ENCODE measurements around the gene DRG2. TPM values are rescaled to one million over a fixed set of nuclear protein-coding genes. Genes with fewer than 3 reads are reported as not detected.

Gene DRG2, protein sequence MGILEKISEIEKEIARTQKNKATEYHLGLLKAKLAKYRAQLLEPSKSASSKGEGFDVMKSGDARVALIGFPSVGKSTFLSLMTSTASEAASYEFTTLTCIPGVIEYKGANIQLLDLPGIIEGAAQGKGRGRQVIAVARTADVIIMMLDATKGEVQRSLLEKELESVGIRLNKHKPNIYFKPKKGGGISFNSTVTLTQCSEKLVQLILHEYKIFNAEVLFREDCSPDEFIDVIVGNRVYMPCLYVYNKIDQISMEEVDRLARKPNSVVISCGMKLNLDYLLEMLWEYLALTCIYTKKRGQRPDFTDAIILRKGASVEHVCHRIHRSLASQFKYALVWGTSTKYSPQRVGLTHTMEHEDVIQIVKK
- total RNA-seq (2013; cell fraction: nucleolus; rRNA removed), result 79.5 and 83.7 TPM in 2 replicates
- total RNA-seq (2014; rRNA removed), result 54.0 and 57.8 TPM in 2 replicates
- 37.7 and 42.1 TPM in 2 replicates for total RNA-seq (2014; rRNA removed; fragmentation: Illumina TruSeq; extraction: Trizol)
- total RNA-seq (2021), result 55.0 and 56.2 TPM in 2 replicates
- 18.1 TPM for polyA plus RNA-seq (2011; ENCODE audit: low read depth)
- 17.1 and 32.9 TPM in 2 replicates for polyA plus RNA-seq (2011; rRNA removed)
- polyA plus RNA-seq (2011; cell fraction: cytosol; rRNA removed), result 42.7 and 47.6 TPM in 2 replicates
- 108 and 113 TPM in 2 replicates for polyA plus RNA-seq (2011; cell fraction: nucleus; rRNA removed)
- 27.8 and 30.8 TPM in 2 replicates for polyA plus RNA-seq (2012)
- polyA plus RNA-seq (2014; fragmentation: Illumina TruSeq; extraction: Trizol), result 19.3 and 35.2 TPM in 2 replicates
- 10 to 100 TPM in 1 of 2 experiments, 1 to 10 TPM in 1; 9.1 to 13.7 TPM for polyA plus RNA-seq (2014; fragmentation: Nextera tagmentation; extraction: Ambion mirVana)
- 53.3 and 56.5 TPM in 2 replicates for polyA plus RNA-seq (2014; rRNA removed)
- 10 to 100 TPM; 49.3 to 64.8 TPM for polyA plus RNA-seq (2016; fragmentation: Nextera tagmentation; extraction: Ambion mirVana)
- 34.3 and 52.0 TPM in 2 replicates for polyA minus RNA-seq (2011; rRNA and poly(A)+ RNA removed)
- 18.8 and 21.0 TPM in 2 replicates for polyA minus RNA-seq (2011; cell fraction: cytosol; rRNA and poly(A)+ RNA removed)
- 35.2 and 59.0 TPM in 2 replicates for polyA minus RNA-seq (2011; cell fraction: nucleus; rRNA and poly(A)+ RNA removed)
- percentile 73 among the genes with signal in this experiment for Bru-seq, nascent RNA
- percentile 73 among the genes with signal in this experiment for BruChase-seq, experiment 1, labeled RNA remaining after a 6-hour chase
- percentile 71 among the genes with signal in this experiment for BruChase-seq, experiment 2, labeled RNA remaining after a 2-hour chase
- long read RNA-seq, experiment 1, transcript DRG2-201 (13 exons, 1,964 nt), result major isoform, 47 of 60 reads
- long read RNA-seq, experiment 1, partial matches to known transcripts, result 1 of 60 reads
- long read RNA-seq, experiment 1, other reads (novel, unspliced or antisense), result 8 of 60 reads
- long read RNA-seq, experiment 2, transcript DRG2-201 (13 exons, 1,964 nt), result major isoform, 67 of 90 reads
- long read RNA-seq, experiment 2, partial matches to known transcripts, result 3 of 90 reads
- long read RNA-seq, experiment 2, other reads (novel, unspliced or antisense), result 15 of 90 reads

DNA sequence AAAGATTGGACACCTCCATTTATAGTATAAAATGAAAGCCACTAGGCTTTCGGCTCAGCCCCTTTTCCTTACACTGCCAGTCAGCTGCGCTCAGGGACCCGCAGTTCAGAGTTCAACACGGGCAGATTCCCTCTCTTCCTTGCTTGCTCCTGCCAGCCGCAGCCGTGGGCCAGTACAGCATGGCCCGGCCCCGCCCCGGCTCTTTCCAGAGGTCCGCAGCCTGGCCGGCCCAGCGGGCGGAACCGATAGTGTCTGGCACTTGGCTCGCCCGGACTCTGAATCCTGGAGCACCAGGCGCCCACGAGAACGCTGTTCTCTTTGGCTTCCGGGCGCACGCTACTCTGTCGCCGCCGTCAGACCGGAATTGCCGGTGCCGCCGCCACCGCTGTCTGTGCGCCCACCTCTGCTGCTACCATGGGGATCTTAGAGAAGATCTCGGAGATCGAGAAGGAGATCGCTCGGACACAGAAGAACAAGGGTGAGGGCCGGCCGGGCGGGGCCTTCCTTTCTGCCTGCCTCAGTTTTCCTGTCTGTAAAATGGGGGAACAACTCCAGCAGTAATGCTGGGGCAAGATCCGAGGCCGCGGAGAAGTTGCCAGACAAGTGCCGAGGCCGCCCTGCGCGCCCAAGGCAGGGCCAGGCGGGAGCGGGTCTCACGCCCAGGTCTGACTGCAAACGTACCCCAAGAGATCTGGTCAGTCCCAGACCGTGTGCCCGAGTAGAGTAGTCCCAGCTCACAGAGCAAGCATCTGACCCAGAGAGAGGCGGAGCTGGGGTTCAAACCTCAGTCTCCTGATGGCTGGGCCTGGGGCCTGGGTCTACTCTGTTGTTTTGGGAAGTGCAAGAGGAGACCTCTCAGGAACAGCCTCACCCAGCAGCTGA lies at the start of gene DRG2:
TSS of gene DRG2 (plus strand) at position 339 of the 882 bp plus-strand sequence. CDS start at position 415, 76 bp downstream.
- H3K9ac ChIP-seq (ENCODE audit: control insufficient read depth, insufficient read depth, low read length), result peak within 1 kb of the TSS; percentile 98
- no peaks in the 10 kb centered on the region for H3K9me3 ChIP-seq (replicated peaks; ENCODE audit: control insufficient read depth, insufficient read depth, low read length)
- H4K20me1 ChIP-seq (ENCODE audit: control insufficient read depth, insufficient read depth), result no peaks in the 10 kb centered on the region
- BruUV-seq (replicated peaks), result TSS peak; percentile 75
- WGBS (ENCODE audit: insufficient coverage, insufficient replicate concordance, low lambda C conversion rate, missing lambda C conversion rate), result under 1% methylated on average over 52 of the region's 52 CpGs
- no peaks in the 10 kb centered on the region for H3K4me1 ChIP-seq (ENCODE audit: control insufficient read depth, insufficient read depth, low read length)
- H3K4me3 ChIP-seq, result peak within 1 kb of the TSS; percentile 90
- RAD21 ChIA-PET (ENCODE audit: unreplicated experiment), result interaction anchor here (1.8 kb wide), 1 partner anchor 55 kb away, joined by 6 read pairs; no protein-coding TSS in a partner anchor
- H3K27ac ChIP-seq (ENCODE audit: control insufficient read depth, insufficient read depth), result peak within 1 kb of the TSS; percentile 85
- ATAC-seq, result peak; percentile 97
- in situ Hi-C loops (cut with MboI), result no loop called here
- H2AFZ ChIP-seq (ENCODE audit: control insufficient read depth, low read depth, low read length), result peak within 1 kb of the TSS; percentile 97
- H3K27me3 ChIP-seq (replicated peaks in 1 of 2; ENCODE audit: control insufficient read depth in 2 of 2, insufficient read depth in 2 of 2, low read length in 1 of 2), result no peaks in the 10 kb centered on the region
- peaks cover 26% of the 10 kb centered on the region for H3K79me2 ChIP-seq (ENCODE audit: control insufficient read depth, insufficient read depth, low read length)
- peak; percentile 41 for FAIRE-seq
- CTCF ChIA-PET, result interaction anchor here (0.6 to 1.1 kb wide), 3 partner anchors 15 to 172 kb away, joined by 3 to 4 read pairs (median 3); no protein-coding TSS in a partner anchor
- peak within 1 kb of the TSS; percentile 86 for H3K4me2 ChIP-seq (ENCODE audit: control insufficient read depth, insufficient read depth)
- no peaks in the 10 kb centered on the region for H3K36me3 ChIP-seq (ENCODE audit: control insufficient read depth in 2 of 2, insufficient read depth in 2 of 2, low read length in 1 of 2)
- DNase-seq (ENCODE audit: low read depth, low spot score), result peak; percentile 65
- intact Hi-C loops (cut with micrococcal nuclease; ENCODE audit: unreplicated experiment), result loop anchor here (1.0 kb wide), 1 partner anchor 49 kb away; the partner anchor contains the start of genes ATPAF2 and GID4
- POLR2A ChIA-PET, result interaction anchor here (0.5 kb wide), 1 partner anchor 185 kb away, joined by 3 read pairs; no protein-coding TSS in a partner anchor
- SMC1A ChIA-PET (ENCODE audit: uncharacterized antibody, unreplicated experiment), result interaction anchor here (0.7 to 1.5 kb wide), 3 partner anchors 49 to 498 kb away, joined by 3 to 5 read pairs (median 5); no protein-coding TSS in a partner anchor
- TF ChIP-seq, protein P1, sequence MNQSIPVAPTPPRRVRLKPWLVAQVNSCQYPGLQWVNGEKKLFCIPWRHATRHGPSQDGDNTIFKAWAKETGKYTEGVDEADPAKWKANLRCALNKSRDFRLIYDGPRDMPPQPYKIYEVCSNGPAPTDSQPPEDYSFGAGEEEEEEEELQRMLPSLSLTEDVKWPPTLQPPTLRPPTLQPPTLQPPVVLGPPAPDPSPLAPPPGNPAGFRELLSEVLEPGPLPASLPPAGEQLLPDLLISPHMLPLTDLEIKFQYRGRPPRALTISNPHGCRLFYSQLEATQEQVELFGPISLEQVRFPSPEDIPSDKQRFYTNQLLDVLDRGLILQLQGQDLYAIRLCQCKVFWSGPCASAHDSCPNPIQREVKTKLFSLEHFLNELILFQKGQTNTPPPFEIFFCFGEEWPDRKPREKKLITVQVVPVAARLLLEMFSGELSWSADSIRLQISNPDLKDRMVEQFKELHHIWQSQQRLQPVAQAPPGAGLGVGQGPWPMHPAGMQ (IDR thresholded peaks at IDR 0.05; ENCODE audit: borderline replicate concordance), result no peak
- TF ChIP-seq MYC (IDR thresholded peaks at IDR 0.05; ENCODE audit: insufficient read depth, insufficient read length, insufficient replicate concordance, low read length, severe bottlenecking) (peak; percentile 80), CBFB (IDR thresholded peaks at IDR 0.05; ENCODE audit: low read depth) (0 out of 2 replicates have a peak, but pooled peaks have one; percentile 26), ATF7 (IDR thresholded peaks at IDR 0.05; ENCODE audit: low read depth) (no peak), SP1 (IDR thresholded peaks at IDR 0.05; ENCODE audit: low read depth, low read length) (peak; percentile 81), BMI1 (IDR thresholded peaks at IDR 0.05; ENCODE audit: borderline replicate concordance) (no peak), GABPA (IDR thresholded peaks at IDR 0.05; ENCODE audit: low read depth) (peak; percentile 95)
- TF ChIP-seq, protein P2, sequence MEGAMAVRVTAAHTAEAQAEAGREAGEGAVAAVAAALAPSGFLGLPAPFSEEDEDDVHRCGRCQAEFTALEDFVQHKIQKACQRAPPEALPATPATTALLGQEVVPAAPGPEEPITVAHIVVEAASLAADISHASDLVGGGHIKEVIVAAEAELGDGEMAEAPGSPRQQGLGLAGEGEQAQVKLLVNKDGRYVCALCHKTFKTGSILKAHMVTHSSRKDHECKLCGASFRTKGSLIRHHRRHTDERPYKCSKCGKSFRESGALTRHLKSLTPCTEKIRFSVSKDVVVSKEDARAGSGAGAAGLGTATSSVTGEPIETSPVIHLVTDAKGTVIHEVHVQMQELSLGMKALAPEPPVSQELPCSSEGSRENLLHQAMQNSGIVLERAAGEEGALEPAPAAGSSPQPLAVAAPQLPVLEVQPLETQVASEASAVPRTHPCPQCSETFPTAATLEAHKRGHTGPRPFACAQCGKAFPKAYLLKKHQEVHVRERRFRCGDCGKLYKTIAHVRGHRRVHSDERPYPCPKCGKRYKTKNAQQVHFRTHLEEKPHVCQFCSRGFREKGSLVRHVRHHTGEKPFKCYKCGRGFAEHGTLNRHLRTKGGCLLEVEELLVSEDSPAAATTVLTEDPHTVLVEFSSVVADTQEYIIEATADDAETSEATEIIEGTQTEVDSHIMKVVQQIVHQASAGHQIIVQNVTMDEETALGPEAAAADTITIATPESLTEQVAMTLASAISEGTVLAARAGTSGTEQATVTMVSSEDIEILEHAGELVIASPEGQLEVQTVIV (IDR thresholded peaks at IDR 0.05; ENCODE audit: borderline replicate concordance, partially characterized antibody), result no peak
